ENCODE data around the gene ABCC11. TPM values are rescaled to one million over a fixed set of nuclear protein-coding genes. Genes with fewer than 3 reads are reported as not detected.

ABCC11 gene
- total and polyA plus RNA-seq, 2 experiments from 2014 or later = 0.10 TPM; not detected in 1

GRCh38 chr16:48187779-48188178 is 59.6 kb downstream of the ABCC11 start:
- Histone ChIP-seq H3K27ac (ENCODE audit: low read depth) (no peak overlapping the region), H2AFZ (no peak overlapping the region), H3K36me3 (ENCODE audit: insufficient read depth) (no peaks in the 10 kb centered on the region), H3K4me3 (no peak overlapping the region), H3K9me2 (ENCODE audit: insufficient read depth) (no peaks in the 10 kb centered on the region; the same call in 1 of the 2 replicates), H3K4me1 (ENCODE audit: insufficient read depth) (no peaks in the 10 kb centered on the region), H3K79me2 (replicated peaks; ENCODE audit: insufficient read depth) (no peaks in the 10 kb centered on the region), H4K20me1 (replicated peaks; ENCODE audit: insufficient read depth) (no peaks in the 10 kb centered on the region), H3K27me3 (ENCODE audit: insufficient read depth) (no peaks in the 10 kb centered on the region), H3F3A (replicated peaks; ENCODE audit: low read depth) (no peaks in the 10 kb centered on the region), H3K4me2 (no peak overlapping the region)
- Mint-ChIP-seq H3K9me3 (peaks cover 3% of the 10 kb centered on the region; the same call in 1 of the 3 replicates), H3K27me3 (ENCODE audit: insufficient read depth, low read depth, poor library complexity) (peaks cover 2% of the 10 kb centered on the region), H3K4me1 (peaks cover 3% of the 10 kb centered on the region; the same call in 1 of the 3 replicates), H3K4me3 (no peak overlapping the region), H3K27ac (no peak overlapping the region), H3K36me3 (ENCODE audit: low read depth) (no peaks in the 10 kb centered on the region)
- no peak for ATAC-seq
- no peak for DNase-seq (ENCODE audit: low spot score)
- no peak for TF ChIP-seq STAT1 (IDR thresholded peaks at IDR 0.05; ENCODE audit: unreplicated experiment)

GRCh38 chr16:48184681-48185080 is 62.7 kb downstream of the ABCC11 start:
- no peak overlapping the region for H2AFZ ChIP-seq
- Mint-ChIP-seq H3K4me1 (peaks cover 3% of the 10 kb centered on the region; the same call in 1 of the 3 replicates), H3K4me3 (no peak overlapping the region), H3K27me3 (ENCODE audit: insufficient read depth, low read depth, poor library complexity) (peaks cover 2% of the 10 kb centered on the region), H3K27ac (no peak overlapping the region), H3K36me3 (ENCODE audit: low read depth) (no peaks in the 10 kb centered on the region), H3K9me3 (peaks cover 3% of the 10 kb centered on the region; the same call in 1 of the 3 replicates)
- ATAC-seq (no peak), DNase-seq (ENCODE audit: low spot score) (no peak)
- H3K4me1 ChIP-seq (ENCODE audit: insufficient read depth) = no peaks in the 10 kb centered on the region
- no peak for TF ChIP-seq ZNF331 (CRISPR knock-in tag; IDR thresholded peaks at IDR 0.05; ENCODE audit: low read depth)
- H4K20me1 ChIP-seq (replicated peaks; ENCODE audit: insufficient read depth) = no peaks in the 10 kb centered on the region
- H3K9me2 ChIP-seq (ENCODE audit: insufficient read depth) = no peaks in the 10 kb centered on the region
- H3K4me3 ChIP-seq = no peak overlapping the region
- H3K4me2 ChIP-seq = no peak overlapping the region
- no peak overlapping the region for H3K27ac ChIP-seq (ENCODE audit: low read depth)
- H3K36me3 ChIP-seq (ENCODE audit: insufficient read depth) = no peaks in the 10 kb centered on the region
- no peaks in the 10 kb centered on the region for H3K27me3 ChIP-seq (ENCODE audit: insufficient read depth)
- no peaks in the 10 kb centered on the region for H3K79me2 ChIP-seq (replicated peaks; ENCODE audit: insufficient read depth)
- H3F3A ChIP-seq (replicated peaks; ENCODE audit: low read depth) = no peaks in the 10 kb centered on the region

GRCh38 chr16:48182979-48183537 is 64.3 kb downstream of the ABCC11 start:
- no peak overlapping the region for H2AFZ ChIP-seq
- H3K4me1 ChIP-seq (ENCODE audit: insufficient read depth) = no peaks in the 10 kb centered on the region
- DNase-seq (ENCODE audit: low spot score) (no peak), ATAC-seq (no peak)
- H3K4me3 ChIP-seq = no peak overlapping the region
- no peaks in the 10 kb centered on the region for H3F3A ChIP-seq (replicated peaks; ENCODE audit: low read depth)
- no peaks in the 10 kb centered on the region for H3K36me3 Mint-ChIP-seq (ENCODE audit: low read depth)
- H3K27ac Mint-ChIP-seq = no peak overlapping the region
- H3K27me3 ChIP-seq (ENCODE audit: insufficient read depth) = no peaks in the 10 kb centered on the region
- no peaks in the 10 kb centered on the region for H3K79me2 ChIP-seq (replicated peaks; ENCODE audit: insufficient read depth)
- H3K4me2 ChIP-seq = no peak overlapping the region
- 0 out of 2 replicates have a peak, but pooled peaks cover 3% of the 10 kb centered on the region for H3K9me2 ChIP-seq (ENCODE audit: insufficient read depth)
- no peaks in the 10 kb centered on the region for H3K4me1 Mint-ChIP-seq
- H3K27me3 Mint-ChIP-seq (ENCODE audit: insufficient read depth, low read depth, poor library complexity) = peaks cover 2% of the 10 kb centered on the region
- 0 out of 3 replicates have a peak, but pooled peaks cover under 1% of the 10 kb centered on the region for H3K9me3 Mint-ChIP-seq
- no peaks in the 10 kb centered on the region for H4K20me1 ChIP-seq (replicated peaks; ENCODE audit: insufficient read depth)
- no peaks in the 10 kb centered on the region for H3K36me3 ChIP-seq (ENCODE audit: insufficient read depth)
- H3K4me3 Mint-ChIP-seq = no peak overlapping the region
- no peak overlapping the region for H3K27ac ChIP-seq (ENCODE audit: low read depth)
- no peak for TF ChIP-seq NANOG (IDR thresholded peaks at IDR 0.05; ENCODE audit: borderline replicate concordance)
- no peak for TF ChIP-seq ETS1 (IDR thresholded peaks at IDR 0.05)
- no peak for TF ChIP-seq POLR2AphosphoS5 (IDR thresholded peaks at IDR 0.05; ENCODE audit: low read depth)
- TF ChIP-seq ZNF331 (CRISPR knock-in tag; IDR thresholded peaks at IDR 0.05; ENCODE audit: low read depth) = no peak
- no peak for TF ChIP-seq CTCF (conservative IDR thresholded peaks at IDR 0.05; ENCODE audit: low read depth in 2 of 2)
- TF ChIP-seq EZH2 (IDR thresholded peaks at IDR 0.05; ENCODE audit: low read depth, unreplicated experiment) = no peak
- no peak for TF ChIP-seq CREB1 (CRISPR knock-in tag; IDR thresholded peaks at IDR 0.05; ENCODE audit: low read depth)
